DMS53 treated with DMSO at 0.1 percent for 48 hours (cell line): ENCODE measurements around the gene WFDC9.
"Not testable (repeated sequence)": the region's sequence is repeated elsewhere in the genome, so short reads cannot be mapped to it uniquely, and the experiment has no call there.

ENCODE experiments used
- DNase-seq: peaks from one replicate; lab custom pipeline; 2025; ENCODE audit not compliant: unreplicated experiment; lab: John Stamatoyannopoulos, UW

Gene WFDC9

GRCh38 chr20:45631184-45631583 lies at the start of gene WFDC9:
Gene WFDC9 (minus strand): TSS chr20:45631284. CDS start chr20:45610181, 21,103 bp downstream.
- DNase-seq: no peak

GRCh38 chr20:45679650-45680049 lies 48.6 kb upstream of the WFDC9 start:
- DNase-seq: no peak

- no peak for DNase-seq
Measured at GRCh38 chr20:45672765-45673164, 41.7 kb upstream of the WFDC9 start.

GRCh38 chr20:45670139-45670538 lies 39.1 kb upstream of the WFDC9 start, which contains the start of gene WFDC11:
Gene WFDC11 (minus strand): TSS chr20:45670239. CDS start chr20:45650600, 19,639 bp downstream.
- no peak for DNase-seq

- DNase-seq: not testable (repeated sequence)
Measured at GRCh38 chr20:45657038-45657437, 26.0 kb upstream of the WFDC9 start.

GRCh38 chr20:45651726-45652125 lies 20.6 kb upstream of the WFDC9 start:
- DNase-seq: peak; percentile 66

- DNase-seq: no peak
Measured at GRCh38 chr20:45649312-45649863, 18.3 kb upstream of the WFDC9 start.

- no peak for DNase-seq
Measured at GRCh38 chr20:45647441-45648050, 16.5 kb upstream of the WFDC9 start.

- no peak for DNase-seq
Measured at GRCh38 chr20:45646875-45647274, 15.8 kb upstream of the WFDC9 start.

- not testable (repeated sequence) for DNase-seq
Measured at GRCh38 chr20:45645869-45646268, 14.8 kb upstream of the WFDC9 start.

- not testable (repeated sequence) for DNase-seq
Measured at GRCh38 chr20:45641076-45641475, 10.0 kb upstream of the WFDC9 start.

GRCh38 chr20:45639687-45640086 lies 8.6 kb upstream of the WFDC9 start:
- no peak for DNase-seq

- no peak for DNase-seq
Measured at GRCh38 chr20:45636513-45636912, 5.4 kb upstream of the WFDC9 start.

- no peak for DNase-seq
Measured at GRCh38 chr20:45630371-45630770, 713 bp downstream of the WFDC9 start.

GRCh38 chr20:45629496-45630100 lies 1.5 kb downstream of the WFDC9 start, which contains the start of gene WFDC10A:
Gene WFDC10A (plus strand): TSS chr20:45629739. CDS start chr20:45629814, 75 bp downstream.
- peak; percentile 67 for DNase-seq

GRCh38 chr20:45626540-45626939 lies 4.5 kb downstream of the WFDC9 start:
- no peak for DNase-seq

- peak; percentile 75 for DNase-seq
Measured at GRCh38 chr20:45621593-45621992, 9.5 kb downstream of the WFDC9 start.

- no peak for DNase-seq
Measured at GRCh38 chr20:45617591-45617990, 13.5 kb downstream of the WFDC9 start.

- DNase-seq: no peak
Measured at GRCh38 chr20:45612314-45612713, 18.8 kb downstream of the WFDC9 start.

- DNase-seq: no peak
Measured at GRCh38 chr20:45611054-45611453, 20.0 kb downstream of the WFDC9 start.

- DNase-seq: no peak
Measured at GRCh38 chr20:45607810-45608209, 23.3 kb downstream of the WFDC9 start.

- no peak for DNase-seq
Measured at GRCh38 chr20:45595235-45595634, 35.8 kb downstream of the WFDC9 start.
